ENCODE data around the gene THEMIS. TPM values are rescaled to one million over a fixed set of nuclear protein-coding genes. Genes with fewer than 3 reads are reported as not detected.

The THEMIS gene
- total RNA-seq, 1 donor from 2014 or later = 0.07 TPM

DNA sequence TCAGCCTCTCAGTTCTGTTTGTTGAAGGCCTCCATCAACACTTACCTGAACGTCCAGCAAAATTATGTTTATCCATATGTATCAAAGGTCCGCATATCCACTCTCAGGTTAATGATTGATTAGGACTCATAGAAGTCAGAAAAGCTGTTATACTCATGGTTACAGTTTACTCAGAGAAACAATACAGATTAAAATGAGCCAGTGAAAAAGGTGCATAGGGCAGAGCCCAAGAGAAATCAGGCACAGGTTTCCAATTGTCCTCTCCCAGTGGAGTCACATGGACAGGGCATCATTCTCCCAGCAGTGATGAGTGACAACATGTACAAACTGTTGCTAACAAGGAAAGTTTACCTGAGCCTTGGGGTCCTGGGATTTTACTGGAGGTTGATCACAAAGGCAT, 36.2 kb downstream of the THEMIS start:
- H3K4me1 ChIP-seq (ENCODE audit: insufficient read depth, low read length) = no peaks in the 10 kb centered on the region
- no peak for DNase-seq (ENCODE audit: low read depth)

DNA sequence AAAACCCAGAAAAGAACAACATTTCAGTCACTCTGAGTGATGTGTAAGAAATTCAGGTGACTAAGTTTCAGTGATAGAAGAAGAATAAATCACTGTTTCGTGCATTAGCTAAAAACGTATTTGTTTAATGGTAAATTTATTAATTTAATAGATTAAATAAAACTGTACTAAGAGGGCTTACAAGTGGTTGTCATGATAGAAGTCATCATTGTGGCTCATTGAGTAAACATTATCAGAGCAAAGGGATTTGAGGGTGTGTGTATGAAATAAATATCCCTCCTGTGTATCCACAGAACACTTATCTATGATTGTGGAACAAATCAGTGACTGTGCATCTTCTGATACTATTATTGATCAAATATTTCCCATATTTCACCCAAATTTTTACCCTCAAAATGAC, 40.1 kb downstream of the THEMIS start:
- no peak for TF ChIP-seq EZH2 (IDR thresholded peaks at IDR 0.05; ENCODE audit: insufficient read depth, low read length)
- TF ChIP-seq, protein P1, sequence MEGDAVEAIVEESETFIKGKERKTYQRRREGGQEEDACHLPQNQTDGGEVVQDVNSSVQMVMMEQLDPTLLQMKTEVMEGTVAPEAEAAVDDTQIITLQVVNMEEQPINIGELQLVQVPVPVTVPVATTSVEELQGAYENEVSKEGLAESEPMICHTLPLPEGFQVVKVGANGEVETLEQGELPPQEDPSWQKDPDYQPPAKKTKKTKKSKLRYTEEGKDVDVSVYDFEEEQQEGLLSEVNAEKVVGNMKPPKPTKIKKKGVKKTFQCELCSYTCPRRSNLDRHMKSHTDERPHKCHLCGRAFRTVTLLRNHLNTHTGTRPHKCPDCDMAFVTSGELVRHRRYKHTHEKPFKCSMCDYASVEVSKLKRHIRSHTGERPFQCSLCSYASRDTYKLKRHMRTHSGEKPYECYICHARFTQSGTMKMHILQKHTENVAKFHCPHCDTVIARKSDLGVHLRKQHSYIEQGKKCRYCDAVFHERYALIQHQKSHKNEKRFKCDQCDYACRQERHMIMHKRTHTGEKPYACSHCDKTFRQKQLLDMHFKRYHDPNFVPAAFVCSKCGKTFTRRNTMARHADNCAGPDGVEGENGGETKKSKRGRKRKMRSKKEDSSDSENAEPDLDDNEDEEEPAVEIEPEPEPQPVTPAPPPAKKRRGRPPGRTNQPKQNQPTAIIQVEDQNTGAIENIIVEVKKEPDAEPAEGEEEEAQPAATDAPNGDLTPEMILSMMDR (IDR thresholded peaks at IDR 0.05; ENCODE audit: insufficient read depth, low read depth, low read length) = no peak

More for the DNA sequence above, 36.2 kb downstream of the THEMIS start:
- no peaks in the 10 kb centered on the region for H3K36me3 Mint-ChIP-seq (ENCODE audit: low read depth, unreplicated experiment)
- Histone ChIP-seq H3K27ac (ENCODE audit: low read depth, low read length) (no peak overlapping the region), H3K9me3 (ENCODE audit: insufficient read depth, low read depth, low read length) (no peaks in the 10 kb centered on the region), H3K79me2 (ENCODE audit: insufficient read depth, low read length) (no peaks in the 10 kb centered on the region), H3K4me2 (ENCODE audit: low read length) (no peak overlapping the region), H4K20me1 (ENCODE audit: insufficient read depth, low read length) (no peaks in the 10 kb centered on the region), H2AFZ (ENCODE audit: low read depth, low read length) (no peak overlapping the region), H3K36me3 (ENCODE audit: insufficient read depth, low read length) (no peaks in the 10 kb centered on the region), H3K4me3 (ENCODE audit: insufficient read depth, low read depth, low read length) (no peak overlapping the region), H3K9ac (ENCODE audit: low read length) (no peak overlapping the region), H3K27me3 (ENCODE audit: insufficient read depth, low read length) (no peaks in the 10 kb centered on the region)
- TF ChIP-seq, protein P1 (IDR thresholded peaks at IDR 0.05; ENCODE audit: insufficient read depth, low read depth, low read length) = no peak
- TF ChIP-seq EZH2 (IDR thresholded peaks at IDR 0.05; ENCODE audit: insufficient read depth, low read length) = no peak
- no peak overlapping the region for H3K4me3 Mint-ChIP-seq (ENCODE audit: unreplicated experiment)
- peaks cover 8% of the 10 kb centered on the region for H3K4me1 Mint-ChIP-seq (ENCODE audit: low read depth, unreplicated experiment)
- no peaks in the 10 kb centered on the region for H3K9me3 Mint-ChIP-seq (ENCODE audit: unreplicated experiment)
- no peak for FAIRE-seq
- H3K27me3 Mint-ChIP-seq (ENCODE audit: low read depth, unreplicated experiment) = no peaks in the 10 kb centered on the region
- no peak overlapping the region for H3K27ac Mint-ChIP-seq (ENCODE audit: unreplicated experiment)

DNA sequence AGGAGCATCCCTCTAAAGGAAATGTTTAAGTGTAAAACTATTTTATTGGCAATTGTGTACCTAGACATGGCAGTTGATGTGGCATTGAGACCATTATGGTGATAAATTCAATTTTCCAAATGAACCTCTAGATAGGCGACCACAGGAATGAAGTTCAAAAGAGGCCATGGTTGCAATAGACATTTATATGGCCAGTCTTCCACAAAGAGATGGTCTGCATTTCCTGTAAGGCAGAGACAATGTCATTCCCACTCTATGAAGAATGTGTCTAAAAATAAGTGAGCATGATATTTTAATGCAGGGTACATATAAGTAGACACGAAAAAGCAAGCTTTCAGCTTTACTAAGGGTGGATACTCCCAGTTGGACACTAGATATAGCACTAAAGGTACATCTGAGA, 40.9 kb downstream of the THEMIS start:
- Histone ChIP-seq H3K27me3 (ENCODE audit: insufficient read depth, low read length) (no peaks in the 10 kb centered on the region), H3K79me2 (ENCODE audit: insufficient read depth, low read length) (no peaks in the 10 kb centered on the region), H3K9ac (ENCODE audit: low read length) (no peak overlapping the region), H2AFZ (ENCODE audit: low read depth, low read length) (no peak overlapping the region), H3K27ac (ENCODE audit: low read depth, low read length) (no peak overlapping the region), H3K9me3 (ENCODE audit: insufficient read depth, low read depth, low read length) (no peaks in the 10 kb centered on the region), H3K36me3 (ENCODE audit: insufficient read depth, low read length) (no peaks in the 10 kb centered on the region), H3K4me2 (ENCODE audit: low read length) (no peak overlapping the region), H4K20me1 (ENCODE audit: insufficient read depth, low read length) (no peaks in the 10 kb centered on the region), H3K4me1 (ENCODE audit: insufficient read depth, low read length) (no peaks in the 10 kb centered on the region), H3K4me3 (ENCODE audit: insufficient read depth, low read depth, low read length) (no peak overlapping the region)
- no peak for FAIRE-seq
- Mint-ChIP-seq H3K27me3 (ENCODE audit: low read depth, unreplicated experiment) (no peaks in the 10 kb centered on the region), H3K4me1 (ENCODE audit: low read depth, unreplicated experiment) (peaks cover 12% of the 10 kb centered on the region), H3K36me3 (ENCODE audit: low read depth, unreplicated experiment) (no peaks in the 10 kb centered on the region), H3K9me3 (ENCODE audit: unreplicated experiment) (no peaks in the 10 kb centered on the region), H3K4me3 (ENCODE audit: unreplicated experiment) (no peak overlapping the region), H3K27ac (ENCODE audit: unreplicated experiment) (no peak overlapping the region)
- DNase-seq (ENCODE audit: low read depth) = no peak
- TF ChIP-seq, protein P1 (IDR thresholded peaks at IDR 0.05; ENCODE audit: insufficient read depth, low read depth, low read length) = no peak
- no peak for TF ChIP-seq EZH2 (IDR thresholded peaks at IDR 0.05; ENCODE audit: insufficient read depth, low read length)

More for the DNA sequence above, 40.1 kb downstream of the THEMIS start:
- Histone ChIP-seq H3K9ac (ENCODE audit: low read length) (no peak overlapping the region), H3K4me2 (ENCODE audit: low read length) (no peak overlapping the region), H3K27ac (ENCODE audit: low read depth, low read length) (no peak overlapping the region), H4K20me1 (ENCODE audit: insufficient read depth, low read length) (no peaks in the 10 kb centered on the region), H3K27me3 (ENCODE audit: insufficient read depth, low read length) (no peaks in the 10 kb centered on the region), H2AFZ (ENCODE audit: low read depth, low read length) (no peak overlapping the region), H3K36me3 (ENCODE audit: insufficient read depth, low read length) (no peaks in the 10 kb centered on the region), H3K4me3 (ENCODE audit: insufficient read depth, low read depth, low read length) (no peak overlapping the region), H3K4me1 (ENCODE audit: insufficient read depth, low read length) (no peaks in the 10 kb centered on the region), H3K79me2 (ENCODE audit: insufficient read depth, low read length) (no peaks in the 10 kb centered on the region), H3K9me3 (ENCODE audit: insufficient read depth, low read depth, low read length) (no peaks in the 10 kb centered on the region)
- H3K36me3 Mint-ChIP-seq (ENCODE audit: low read depth, unreplicated experiment) = no peaks in the 10 kb centered on the region
- no peaks in the 10 kb centered on the region for H3K27me3 Mint-ChIP-seq (ENCODE audit: low read depth, unreplicated experiment)
- DNase-seq (ENCODE audit: low read depth) (no peak), FAIRE-seq (no peak)
- H3K27ac Mint-ChIP-seq (ENCODE audit: unreplicated experiment) = no peak overlapping the region
- H3K4me3 Mint-ChIP-seq (ENCODE audit: unreplicated experiment) = no peak overlapping the region
- H3K9me3 Mint-ChIP-seq (ENCODE audit: unreplicated experiment) = no peaks in the 10 kb centered on the region
- peaks cover 9% of the 10 kb centered on the region for H3K4me1 Mint-ChIP-seq (ENCODE audit: low read depth, unreplicated experiment)

Measured in astrocyte (in vitro differentiated cells and primary cell).